ENCODE data around the gene ASTN2.
"Not testable (repeated sequence)": the region's sequence is repeated elsewhere in the genome, so short reads cannot be mapped to it uniquely, and the experiment has no call there.

Gene ASTN2

GRCh38 chr9:117074784-117075520 is 339.9 kb downstream of the ASTN2 start:
- no peak for DNase-seq (ENCODE audit: low spot score)

DNA sequence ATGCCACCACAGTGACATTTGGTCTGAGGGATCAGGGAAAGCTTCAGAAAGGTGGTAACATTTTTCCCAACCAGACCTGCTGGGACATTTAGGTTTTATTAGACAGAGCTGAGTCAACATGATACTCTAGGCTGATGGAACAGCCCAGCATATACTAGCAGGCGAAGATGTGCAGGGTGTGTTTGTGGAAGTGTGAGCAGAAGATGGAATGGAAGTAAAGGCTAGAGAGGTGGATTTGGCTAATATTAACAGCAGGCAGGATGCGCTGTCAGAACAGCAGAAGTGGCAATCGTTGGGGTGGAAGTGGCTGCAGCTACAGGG is 340.6 kb downstream of the ASTN2 start:
- no peak for DNase-seq (ENCODE audit: low spot score)

DNA sequence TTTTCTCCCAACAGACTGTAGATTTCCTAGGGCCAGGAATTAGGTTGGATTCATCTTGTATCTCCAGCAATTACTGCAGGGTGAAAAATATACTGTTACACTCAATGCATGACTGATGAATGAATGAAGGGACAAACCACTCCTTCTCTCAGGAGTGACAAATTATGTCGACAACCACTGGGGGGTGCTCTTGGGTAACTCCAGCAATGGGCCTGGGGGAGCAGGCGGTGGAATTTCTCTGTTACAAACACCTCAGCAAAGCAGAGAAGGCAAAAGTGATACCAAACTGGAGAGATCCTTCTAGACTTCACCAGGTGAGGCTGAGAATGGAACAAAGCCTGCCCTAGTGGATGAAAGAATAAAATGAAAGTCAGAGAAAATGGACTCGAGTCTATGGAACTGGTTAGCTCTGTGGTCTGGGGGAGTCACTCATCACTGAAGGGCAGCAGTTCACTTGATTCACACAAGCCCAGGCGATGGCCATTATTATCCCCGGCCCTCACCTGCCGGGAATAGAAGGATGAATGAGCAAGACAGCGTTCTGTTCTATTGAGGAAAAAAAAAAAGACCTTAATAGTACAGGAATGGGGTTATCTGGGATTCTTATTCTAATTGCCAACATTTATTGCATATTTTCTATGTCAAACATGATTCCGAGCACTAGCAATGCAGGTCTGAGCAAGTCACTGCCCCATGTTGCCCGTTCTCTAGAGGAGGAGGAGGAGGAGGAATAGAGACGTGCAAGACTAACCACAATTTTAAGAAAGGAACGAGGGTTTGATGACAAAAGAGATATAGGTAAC is 341.1 kb downstream of the ASTN2 start:
- peak; percentile 39 for DNase-seq (ENCODE audit: low spot score)

DNA sequence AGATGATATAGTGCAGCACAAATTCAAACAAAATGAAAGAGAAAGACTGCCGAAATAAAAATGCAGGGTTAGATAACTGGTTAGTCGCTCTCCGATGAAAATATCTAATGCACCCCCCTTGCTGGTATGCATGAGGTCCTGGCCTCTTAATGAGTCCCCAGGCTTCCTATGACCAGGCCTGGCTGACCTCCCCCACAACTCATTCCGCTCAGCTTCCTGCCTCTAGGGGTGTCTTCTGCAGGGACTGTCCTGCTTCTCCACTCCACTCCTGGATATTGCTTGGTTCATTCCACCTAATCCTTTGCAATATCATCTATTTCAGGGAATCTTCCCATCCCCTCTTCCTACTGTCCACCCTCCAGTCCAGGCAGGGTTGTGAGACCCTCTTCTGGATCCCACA is 341.8 kb downstream of the ASTN2 start:
- DNase-seq (ENCODE audit: low spot score), result no peak

DNA sequence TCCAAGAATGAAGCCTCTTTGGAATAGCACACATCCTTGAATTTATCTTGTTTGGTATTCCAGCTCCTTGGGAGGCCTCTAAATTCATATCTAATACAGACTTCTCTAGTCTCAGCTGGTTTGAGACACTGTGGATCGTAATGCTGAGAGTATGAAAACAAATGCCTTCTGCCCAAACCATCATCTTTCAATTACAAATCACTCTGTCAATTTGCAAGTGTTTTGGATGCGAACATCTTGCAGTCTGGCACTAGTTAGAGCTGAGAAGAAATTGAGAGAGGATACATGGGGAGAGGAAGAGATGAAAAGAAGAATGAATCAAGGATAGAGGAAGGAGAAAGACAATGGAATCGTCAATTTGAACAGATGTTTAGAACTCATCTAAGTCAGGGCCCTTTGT is 342.6 kb downstream of the ASTN2 start:
- no peak for DNase-seq (ENCODE audit: low spot score)

GRCh38 chr9:117071673-117072207 is 343.1 kb downstream of the ASTN2 start:
- DNase-seq (ENCODE audit: low spot score), result not testable (repeated sequence)

DNA sequence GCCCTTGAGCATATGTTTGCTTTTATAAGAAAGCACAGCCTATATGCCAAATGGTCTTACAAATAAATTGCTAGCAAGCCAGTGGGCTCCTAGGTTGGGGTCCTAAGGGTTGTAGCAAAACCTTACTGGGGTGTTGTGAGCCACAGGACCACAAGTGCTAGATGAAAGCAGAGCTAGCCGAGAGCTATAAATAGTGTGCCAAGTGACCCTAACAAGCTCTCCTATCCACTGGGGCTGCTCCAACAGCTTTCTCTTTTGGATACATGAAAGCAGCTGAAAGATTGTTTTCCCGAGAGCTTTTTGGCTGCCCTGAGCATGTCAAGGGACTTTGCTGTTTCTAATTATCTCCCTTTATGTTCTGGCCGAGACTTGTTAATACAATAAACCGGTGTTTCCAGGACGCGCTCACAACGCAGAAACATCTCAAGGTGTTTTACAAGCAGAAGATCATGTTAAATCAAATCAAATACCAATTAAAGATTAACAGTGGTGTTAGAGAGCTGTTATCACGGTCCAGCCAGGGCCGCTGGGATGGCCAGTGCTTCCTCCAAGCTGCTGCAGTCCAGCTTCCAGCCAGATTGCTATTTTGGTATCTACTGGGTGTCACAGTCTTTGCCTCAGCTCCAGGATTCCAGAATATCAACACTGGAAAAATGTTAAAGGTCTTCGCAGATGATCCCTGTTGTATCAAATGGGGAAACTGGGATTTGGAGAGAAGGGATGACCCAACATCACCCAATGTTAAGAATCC is 351.0 kb downstream of the ASTN2 start:
- DNase-seq (ENCODE audit: low spot score), result no peak

GRCh38 chr9:117060963-117061362 is 353.9 kb downstream of the ASTN2 start:
- no peak for DNase-seq (ENCODE audit: low spot score)

DNA sequence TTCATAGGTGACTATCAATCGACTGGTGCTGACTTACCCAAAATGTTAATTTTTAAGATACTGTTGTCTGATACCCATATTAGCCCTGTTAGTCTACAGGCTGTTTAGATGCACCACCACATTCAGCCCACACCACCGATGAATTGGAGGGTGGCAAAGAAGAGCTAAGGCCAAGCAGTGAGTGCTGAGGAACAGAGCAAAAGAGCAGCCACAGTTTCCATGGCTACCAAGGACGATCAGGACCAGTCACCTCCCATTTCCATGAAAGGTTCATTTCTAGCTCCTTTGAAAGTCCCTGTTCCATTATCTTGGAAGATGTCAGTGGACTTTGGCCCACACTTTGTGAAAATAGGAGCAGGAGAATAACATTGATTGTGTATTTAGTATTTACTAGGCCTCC is 364.9 kb downstream of the ASTN2 start:
- no peak for DNase-seq (ENCODE audit: low spot score)

GRCh38 chr9:117046666-117047327 is 368.1 kb downstream of the ASTN2 start:
- DNase-seq (ENCODE audit: low spot score), result no peak

GRCh38 chr9:117044241-117044640 is 370.6 kb downstream of the ASTN2 start:
- no peak for DNase-seq (ENCODE audit: low spot score)

GRCh38 chr9:117043159-117043558 is 371.7 kb downstream of the ASTN2 start:
- no peak for DNase-seq (ENCODE audit: low spot score)

DNA sequence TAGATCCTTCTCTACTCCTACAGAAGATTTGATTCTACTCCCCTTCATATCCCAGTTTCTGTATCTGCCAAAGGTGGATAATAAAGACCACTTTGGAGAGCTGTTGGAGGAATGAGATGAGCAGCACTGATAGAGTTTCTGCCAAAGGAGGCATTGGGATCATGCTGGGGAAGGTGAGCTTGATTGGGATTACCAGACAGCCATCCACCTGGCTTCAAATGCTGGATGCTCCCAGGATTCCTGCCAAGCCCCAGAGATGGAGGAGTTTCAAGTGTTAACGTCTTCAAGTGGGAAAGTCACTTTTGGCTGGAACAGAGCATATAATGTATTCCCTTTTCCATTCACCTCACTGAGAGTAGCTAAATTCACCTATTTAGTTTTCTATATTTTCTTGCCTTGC is 379.3 kb downstream of the ASTN2 start:
- no peak for DNase-seq (ENCODE audit: low spot score)

GRCh38 chr9:117034866-117035265 is 380.0 kb downstream of the ASTN2 start:
- DNase-seq (ENCODE audit: low spot score), result peak; percentile 46

DNA sequence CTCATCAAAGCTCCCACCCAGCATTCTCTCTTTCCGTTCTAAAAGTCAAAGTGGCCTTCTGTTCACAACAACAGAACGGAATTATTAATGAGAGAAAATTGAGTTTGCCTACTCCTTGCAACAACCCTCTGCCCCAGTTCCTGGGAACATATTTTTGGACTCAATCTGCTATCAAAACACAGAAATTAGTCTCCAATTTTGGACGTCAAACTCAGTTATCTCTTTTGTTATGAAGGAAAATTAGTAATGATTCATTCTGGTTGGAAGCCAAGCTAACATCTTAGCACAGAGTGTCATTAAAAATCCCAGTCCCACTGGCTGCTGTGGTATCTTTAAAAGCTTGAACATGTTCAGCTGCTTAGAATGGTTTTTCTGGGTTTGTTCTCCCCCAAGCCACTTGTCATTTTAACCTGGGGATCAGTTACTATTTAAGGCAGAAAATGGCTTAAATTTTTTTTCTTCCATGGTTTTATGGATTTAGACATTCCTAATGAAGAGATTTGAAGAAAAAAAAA is 384.5 kb downstream of the ASTN2 start:
- DNase-seq (ENCODE audit: low spot score), result no peak

DNA sequence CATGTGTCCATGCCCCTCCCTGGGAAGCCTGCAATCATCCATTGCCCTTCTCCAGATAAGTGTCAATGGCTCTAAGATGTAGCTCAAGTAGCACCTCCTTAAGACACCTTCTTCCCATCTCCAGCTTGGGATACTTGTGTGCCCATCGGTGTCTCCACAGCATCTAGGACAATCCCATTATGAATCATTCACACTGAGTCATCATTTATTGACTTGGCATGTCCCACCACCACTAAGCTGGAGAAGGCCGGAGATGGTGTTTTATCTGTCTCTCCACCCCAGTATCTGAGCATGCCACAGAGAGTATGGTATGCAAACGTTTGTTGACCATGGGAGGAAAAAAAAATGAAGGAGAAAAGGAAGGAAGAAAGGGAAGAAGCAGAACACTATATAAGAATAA is 385.5 kb downstream of the ASTN2 start:
- no peak for DNase-seq (ENCODE audit: low spot score)

DNA sequence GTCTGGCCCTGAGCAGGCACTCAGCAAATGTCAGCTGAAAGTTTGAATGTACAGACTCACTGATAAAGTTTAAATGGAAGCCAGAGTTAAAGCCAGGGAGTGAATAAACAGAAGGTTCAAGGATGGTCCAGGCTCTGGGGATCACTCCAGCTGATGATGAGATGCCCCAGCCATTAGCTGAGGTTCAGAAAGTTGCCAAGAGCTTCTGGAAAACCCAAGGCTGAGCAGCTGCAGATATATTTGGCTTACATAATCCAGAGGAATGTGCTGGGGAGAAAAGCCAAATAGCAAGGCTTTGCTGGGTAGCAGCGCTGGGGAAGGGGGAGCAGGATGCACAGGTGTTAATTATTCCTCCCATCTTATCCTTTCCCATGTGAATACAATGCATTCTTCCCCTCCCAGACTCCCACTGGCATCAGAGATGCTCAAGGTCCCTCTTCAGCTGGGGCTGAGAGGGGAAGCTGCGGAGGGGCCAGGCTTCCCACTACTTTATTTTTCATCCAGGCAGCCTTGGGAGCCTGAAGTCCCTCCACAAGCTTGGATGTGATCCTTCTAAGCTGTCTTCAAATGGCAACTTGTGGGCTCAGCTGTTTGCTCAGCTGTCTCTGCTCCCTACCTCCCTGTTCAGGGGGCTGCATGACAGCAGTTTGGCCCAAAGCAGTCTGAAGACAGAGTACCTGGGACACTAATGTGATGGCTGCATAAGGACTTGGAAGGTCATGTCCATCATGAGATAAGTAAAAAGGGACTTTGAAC is 386.6 kb downstream of the ASTN2 start:
- no peak for DNase-seq (ENCODE audit: low spot score)

DNA sequence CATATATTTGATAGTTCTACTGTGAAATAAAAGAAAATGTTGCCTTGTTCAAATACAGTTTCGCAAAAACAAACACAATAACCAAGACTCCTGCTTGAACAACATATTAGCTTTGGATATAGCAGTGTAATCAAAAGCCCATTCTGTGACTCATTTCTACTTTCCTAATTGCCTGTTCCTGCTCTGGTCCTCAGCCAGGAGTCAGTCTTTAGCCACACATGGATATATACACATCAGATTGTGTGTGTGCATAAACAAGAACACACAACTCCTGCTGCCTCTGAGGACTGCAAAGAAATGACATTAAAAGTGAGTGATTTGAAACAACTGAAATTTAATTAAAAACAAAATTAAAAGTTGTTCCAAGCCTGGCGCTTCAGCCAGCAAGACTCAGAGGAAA is 393.0 kb downstream of the ASTN2 start:
- DNase-seq (ENCODE audit: low spot score), result no peak

GRCh38 chr9:117018966-117019617 is 395.8 kb downstream of the ASTN2 start:
- no peak for DNase-seq (ENCODE audit: low spot score)

- DNase-seq (ENCODE audit: low spot score), result no peak
These were observed 397.4 kb downstream of the ASTN2 start for GRCh38 chr9:117017414-117017985.

Measured in kidney tubule cell (primary cell).